NB4 (cell line): ENCODE data around the gene PRRC2C.

ENCODE experiments used
- MYC ChIP-seq: IDR thresholded peaks from 2 replicates; pipeline ENCODE4 v1.6.1; 2011; ENCODE audit warnings: low read depth, low read length
- POLR2A ChIP-seq: IDR thresholded peaks from 2 replicates; pipeline ENCODE4 v1.6.1; 2011; ENCODE audit warnings: mild to moderate bottlenecking; ENCODE audit not compliant: insufficient read length; ENCODE audit errors: extremely low read depth
- TF ChIP-seq, protein P1 (sequence below): IDR thresholded peaks from one replicate; pipeline ENCODE4 v1.5.1; 2012; ENCODE audit warnings: low read depth, low read length
- TF ChIP-seq, protein P2 (sequence below): IDR thresholded peaks from 2 replicates; pipeline ENCODE4 v1.6.1; 2011; ENCODE audit warnings: low read depth, low read length

DNA sequence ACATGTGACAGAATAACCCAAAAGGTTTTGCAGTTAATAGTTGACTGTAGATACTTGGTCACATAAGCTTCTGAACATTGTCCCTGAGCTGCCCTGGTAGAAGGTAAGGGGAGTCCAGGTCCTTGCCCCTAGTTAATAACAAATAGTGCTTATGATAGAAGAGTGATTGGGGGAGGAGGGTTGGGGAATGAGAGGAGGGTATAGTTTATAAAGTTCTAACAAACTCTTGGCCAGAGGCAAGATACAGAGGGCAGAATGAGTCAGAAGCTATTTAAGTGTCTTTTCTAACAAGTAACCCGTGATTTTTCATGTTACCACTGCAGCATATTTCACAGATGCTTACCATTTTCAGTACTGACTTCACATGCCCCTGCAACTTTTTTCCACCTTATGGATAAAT lies 110.0 kb downstream of the PRRC2C start:
- TF ChIP-seq, protein P1, sequence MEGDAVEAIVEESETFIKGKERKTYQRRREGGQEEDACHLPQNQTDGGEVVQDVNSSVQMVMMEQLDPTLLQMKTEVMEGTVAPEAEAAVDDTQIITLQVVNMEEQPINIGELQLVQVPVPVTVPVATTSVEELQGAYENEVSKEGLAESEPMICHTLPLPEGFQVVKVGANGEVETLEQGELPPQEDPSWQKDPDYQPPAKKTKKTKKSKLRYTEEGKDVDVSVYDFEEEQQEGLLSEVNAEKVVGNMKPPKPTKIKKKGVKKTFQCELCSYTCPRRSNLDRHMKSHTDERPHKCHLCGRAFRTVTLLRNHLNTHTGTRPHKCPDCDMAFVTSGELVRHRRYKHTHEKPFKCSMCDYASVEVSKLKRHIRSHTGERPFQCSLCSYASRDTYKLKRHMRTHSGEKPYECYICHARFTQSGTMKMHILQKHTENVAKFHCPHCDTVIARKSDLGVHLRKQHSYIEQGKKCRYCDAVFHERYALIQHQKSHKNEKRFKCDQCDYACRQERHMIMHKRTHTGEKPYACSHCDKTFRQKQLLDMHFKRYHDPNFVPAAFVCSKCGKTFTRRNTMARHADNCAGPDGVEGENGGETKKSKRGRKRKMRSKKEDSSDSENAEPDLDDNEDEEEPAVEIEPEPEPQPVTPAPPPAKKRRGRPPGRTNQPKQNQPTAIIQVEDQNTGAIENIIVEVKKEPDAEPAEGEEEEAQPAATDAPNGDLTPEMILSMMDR = no peak
- TF ChIP-seq POLR2A (no peak), MYC (no peak)
- TF ChIP-seq, protein P2, sequence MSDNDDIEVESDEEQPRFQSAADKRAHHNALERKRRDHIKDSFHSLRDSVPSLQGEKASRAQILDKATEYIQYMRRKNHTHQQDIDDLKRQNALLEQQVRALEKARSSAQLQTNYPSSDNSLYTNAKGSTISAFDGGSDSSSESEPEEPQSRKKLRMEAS = no peak
